K562 (cell line): ENCODE data around the gene KMT5B. TPM values are rescaled to one million over a fixed set of nuclear protein-coding genes. Genes with fewer than 3 reads are reported as not detected.
A peak's percentile ranks its signal among the peaks of the same experiment; 100 is the strongest.

ENCODE experiments used
- ARID4B ChIP-seq: sonication (generic); formaldehyde crosslinking; IDR thresholded peaks from 2 replicates; pipeline ENCODE4 v1.8.0; 2022; ENCODE audit warnings: mild to moderate bottlenecking, missing genetic modification reagents
- ZFP1 ChIP-seq: fragments of 450-650 bp; formaldehyde crosslinking; IDR thresholded peaks from 2 replicates; pipeline ENCODE4 v1.4.0; 2020; ENCODE audit warnings: mild to moderate bottlenecking, mixed read lengths
- ZFP36 ChIP-seq: fragments of 150-350 bp; IDR thresholded peaks from 2 replicates; pipeline ENCODE4 v1.6.1; 2018; ENCODE audit warnings: low read length, low read depth; ENCODE audit not compliant: partially characterized antibody
- polyA plus RNA-seq, 8 experiments: library from polyadenylated mRNA; depleted of rRNA in 4 of 8; stranded (reverse) in 5 of 8; unstranded in 3 of 8; fragments of >200 nt; fragmentation: Nextera tagmentation in 2 of 8; fragmentation: Illumina TruSeq in 1 of 8; extraction: Ambion mirVana in 2 of 8; extraction: Trizol in 1 of 8; gene quantifications; 2 replicates each; pipeline versions ENCODE4 v1.2.1 to v1.2.3, GENCODE V29; 2011 to 2014; ENCODE audit warnings: inconsistent platforms in 1 of 8, missing spikeins in 1 of 8
- total RNA-seq, 7 experiments: library from RNA; depleted of rRNA in 6 of 7; stranded (reverse); fragments of >200 nt in 6 of 7; fragmentation: Illumina TruSeq in 2 of 7; extraction: Trizol in 2 of 7; gene quantifications; 2 replicates each; pipeline versions ENCODE4 v1.2.1 to v1.2.3, GENCODE V29; 2011 to 2021; ENCODE audit warnings: low replicate concordance in 1 of 7
- TF ChIP-seq, protein P1 (sequence below): fragments of 450-650 bp; IDR thresholded peaks from 2 replicates; pipeline ENCODE4 v1.6.1; 2017; ENCODE audit warnings: antibody characterized with exemption, mild to moderate bottlenecking

The KMT5B gene
- total and polyA plus RNA-seq, 9 of the 15 experiments (the other 6 are each of a cell fraction or from before 2014, with no cell fraction given), result 7.3 to 27.3 (median 20.9) TPM

DNA sequence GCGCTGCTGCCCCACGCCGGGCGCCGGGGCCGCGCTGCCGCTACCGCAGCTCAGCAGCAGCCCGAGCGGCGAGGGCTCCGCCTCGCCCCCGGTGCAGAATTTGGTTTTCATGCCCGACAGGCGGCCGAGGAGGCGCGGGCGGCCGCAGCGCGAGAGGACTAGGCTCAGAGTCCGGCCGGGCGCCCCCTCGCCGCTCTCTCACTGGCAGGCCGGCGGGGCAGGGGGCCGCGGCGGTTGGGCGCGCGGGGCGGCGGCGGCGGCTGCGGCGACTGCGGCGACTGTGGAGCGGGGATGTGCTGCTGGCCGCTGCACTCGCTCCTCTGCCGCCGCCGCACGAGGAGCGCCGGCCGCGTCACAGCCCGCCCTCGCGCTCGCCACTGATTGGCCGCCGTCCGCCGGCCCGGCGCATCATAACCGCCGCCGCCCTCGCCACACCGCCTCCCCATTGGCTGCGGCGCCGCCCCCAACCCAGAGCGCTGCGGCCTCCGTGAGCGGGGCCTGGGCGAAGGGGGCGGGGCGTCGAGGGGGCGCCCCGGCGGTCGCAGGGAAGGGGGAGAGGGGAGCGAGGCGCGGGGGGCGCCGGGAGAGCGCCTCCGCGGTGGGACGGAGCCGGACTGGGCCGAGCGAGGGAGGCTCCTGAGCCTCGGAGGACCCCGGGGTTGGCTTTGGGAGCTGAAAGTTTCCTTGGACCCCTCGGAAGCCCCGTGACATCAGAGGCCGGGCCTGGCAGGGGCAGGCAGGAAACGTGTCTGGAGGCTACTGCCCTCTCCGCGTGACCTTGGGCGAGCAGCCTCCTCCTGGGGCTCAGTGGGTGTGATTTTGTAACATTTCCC is 91.8 kb downstream of the KMT5B start, which contains the start of gene CHKA (continued):
- TF ChIP-seq, protein P1, sequence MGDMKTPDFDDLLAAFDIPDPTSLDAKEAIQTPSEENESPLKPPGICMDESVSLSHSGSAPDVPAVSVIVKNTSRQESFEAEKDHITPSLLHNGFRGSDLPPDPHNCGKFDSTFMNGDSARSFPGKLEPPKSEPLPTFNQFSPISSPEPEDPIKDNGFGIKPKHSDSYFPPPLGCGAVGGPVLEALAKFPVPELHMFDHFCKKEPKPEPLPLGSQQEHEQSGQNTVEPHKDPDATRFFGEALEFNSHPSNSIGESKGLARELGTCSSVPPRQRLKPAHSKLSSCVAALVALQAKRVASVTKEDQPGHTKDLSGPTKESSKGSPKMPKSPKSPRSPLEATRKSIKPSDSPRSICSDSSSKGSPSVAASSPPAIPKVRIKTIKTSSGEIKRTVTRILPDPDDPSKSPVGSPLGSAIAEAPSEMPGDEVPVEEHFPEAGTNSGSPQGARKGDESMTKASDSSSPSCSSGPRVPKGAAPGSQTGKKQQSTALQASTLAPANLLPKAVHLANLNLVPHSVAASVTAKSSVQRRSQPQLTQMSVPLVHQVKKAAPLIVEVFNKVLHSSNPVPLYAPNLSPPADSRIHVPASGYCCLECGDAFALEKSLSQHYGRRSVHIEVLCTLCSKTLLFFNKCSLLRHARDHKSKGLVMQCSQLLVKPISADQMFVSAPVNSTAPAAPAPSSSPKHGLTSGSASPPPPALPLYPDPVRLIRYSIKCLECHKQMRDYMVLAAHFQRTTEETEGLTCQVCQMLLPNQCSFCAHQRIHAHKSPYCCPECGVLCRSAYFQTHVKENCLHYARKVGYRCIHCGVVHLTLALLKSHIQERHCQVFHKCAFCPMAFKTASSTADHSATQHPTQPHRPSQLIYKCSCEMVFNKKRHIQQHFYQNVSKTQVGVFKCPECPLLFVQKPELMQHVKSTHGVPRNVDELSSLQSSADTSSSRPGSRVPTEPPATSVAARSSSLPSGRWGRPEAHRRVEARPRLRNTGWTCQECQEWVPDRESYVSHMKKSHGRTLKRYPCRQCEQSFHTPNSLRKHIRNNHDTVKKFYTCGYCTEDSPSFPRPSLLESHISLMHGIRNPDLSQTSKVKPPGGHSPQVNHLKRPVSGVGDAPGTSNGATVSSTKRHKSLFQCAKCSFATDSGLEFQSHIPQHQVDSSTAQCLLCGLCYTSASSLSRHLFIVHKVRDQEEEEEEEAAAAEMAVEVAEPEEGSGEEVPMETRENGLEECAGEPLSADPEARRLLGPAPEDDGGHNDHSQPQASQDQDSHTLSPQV, result no peak
- no peak for TF ChIP-seq ZFP36
- TF ChIP-seq ARID4B (CRISPR knock-in tag), result 0 out of 2 replicates have a peak, but pooled peaks have one; percentile 23
- TF ChIP-seq ZFP1 (CRISPR knock-in tag), result no peak
